Lower lobe of right lung (tissue), 2 donors: Measurements from ENCODE around the gene ELF1. TPM values are rescaled to one million over a fixed set of nuclear protein-coding genes. Genes with fewer than 3 reads are reported as not detected.

Experiments
- ATAC-seq, 2 donors: fragments of 200-7000 bp; cut with Tn5 transposase; one replicate each; pipeline ENCODE4 v1.9.1; 2020 to 2022; ENCODE audit warnings: mild to moderate bottlenecking in 2 of 2, moderate library complexity in 2 of 2
- DNase-seq: peaks from one replicate; pipeline ENCODE4 v3.0.0-alpha.2; 2020
- H3K27ac ChIP-seq: fragments of 200-600 bp; one replicate; pipeline ENCODE4 v1.8.0; 2022
- H3K27me3 ChIP-seq: fragments of 200-600 bp; one replicate; pipeline ENCODE4 v1.8.0; 2022; ENCODE audit warnings: low read depth
- H3K36me3 ChIP-seq: fragments of 200-600 bp; one replicate; pipeline ENCODE4 v1.8.0; 2022; ENCODE audit warnings: mild to moderate bottlenecking
- H3K4me1 ChIP-seq: fragments of 200-600 bp; one replicate; pipeline ENCODE4 v1.8.0; 2022
- H3K4me3 ChIP-seq: fragments of 200-600 bp; one replicate; pipeline ENCODE4 v1.8.0; 2022; ENCODE audit warnings: mild to moderate bottlenecking
- H3K9me3 ChIP-seq: fragments of 200-600 bp; one replicate; pipeline ENCODE4 v1.8.0; 2022
- intact Hi-C: fragments of 100-400 bp; cut with DNase I; formaldehyde crosslinking; loops from one replicate; pipeline ENCODE4 v1.11.0; 2022
- total RNA-seq: library from RNA; stranded (reverse); fragmentation: NEBNext Ultra II Directional; extraction: Animal tissue kit (Norgen Biotek cat#: 25700); gene quantifications from one replicate; pipeline ENCODE4 v1.2.1, GENCODE V29; 2021
- TF ChIP-seq, protein P1 (sequence below): fragments of 200-600 bp; IDR thresholded peaks from one replicate; pipeline ENCODE4 v1.8.0; 2022; ENCODE audit warnings: antibody characterized with exemption, mild to moderate bottlenecking
- donor health status: DM: no; HTN: yes; CAD: no; lungs with severe emphysema.

The ELF1 gene
- total RNA-seq, 1 donor from 2014 or later: 98.1 TPM

DNA sequence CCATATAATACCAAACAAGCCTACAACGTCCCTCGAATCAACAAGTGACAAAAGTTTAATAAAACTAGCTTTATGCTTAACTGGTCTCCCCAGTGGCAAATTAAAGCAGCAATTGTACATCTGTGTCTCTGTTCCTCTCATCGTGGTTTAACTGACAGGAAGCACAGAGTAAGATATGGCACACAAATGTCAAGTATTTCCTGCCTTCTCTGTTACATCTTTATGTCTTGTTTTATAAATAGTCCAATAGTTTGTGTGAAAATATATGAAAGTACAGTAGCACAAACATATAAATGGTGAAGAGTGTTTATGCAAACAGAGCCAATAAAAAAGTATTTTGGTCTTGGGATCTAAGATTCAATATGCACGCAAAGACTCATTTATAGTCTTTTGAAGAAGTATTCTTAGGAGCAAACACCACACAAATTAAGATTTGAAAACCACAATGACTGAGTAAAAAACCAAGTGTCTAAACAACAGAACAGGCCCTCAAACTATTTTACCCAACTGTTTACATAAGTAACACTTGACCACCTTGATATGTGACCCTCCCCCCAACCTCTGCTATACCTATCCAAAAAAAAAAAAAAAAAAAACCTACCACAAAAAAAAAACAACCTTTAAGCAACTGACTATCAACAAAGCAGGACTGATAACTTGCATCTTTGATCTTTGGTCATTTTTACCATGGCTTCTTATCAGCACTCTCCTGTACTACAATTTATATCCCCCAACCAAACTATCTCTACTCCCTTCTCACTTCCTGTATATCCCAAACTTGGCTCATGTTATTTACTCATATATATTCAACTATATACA lies 14.0 kb downstream of the ELF1 start:
- Histone ChIP-seq H3K27me3 (no peaks in the 10 kb centered on the region), H3K36me3 (no peaks in the 10 kb centered on the region), H3K4me3 (no peak overlapping the region), H3K27ac (peak overlapping the region; percentile 9), H3K9me3 (no peaks in the 10 kb centered on the region), H3K4me1 (peaks cover 61% of the 10 kb centered on the region)
- TF ChIP-seq, protein P1, sequence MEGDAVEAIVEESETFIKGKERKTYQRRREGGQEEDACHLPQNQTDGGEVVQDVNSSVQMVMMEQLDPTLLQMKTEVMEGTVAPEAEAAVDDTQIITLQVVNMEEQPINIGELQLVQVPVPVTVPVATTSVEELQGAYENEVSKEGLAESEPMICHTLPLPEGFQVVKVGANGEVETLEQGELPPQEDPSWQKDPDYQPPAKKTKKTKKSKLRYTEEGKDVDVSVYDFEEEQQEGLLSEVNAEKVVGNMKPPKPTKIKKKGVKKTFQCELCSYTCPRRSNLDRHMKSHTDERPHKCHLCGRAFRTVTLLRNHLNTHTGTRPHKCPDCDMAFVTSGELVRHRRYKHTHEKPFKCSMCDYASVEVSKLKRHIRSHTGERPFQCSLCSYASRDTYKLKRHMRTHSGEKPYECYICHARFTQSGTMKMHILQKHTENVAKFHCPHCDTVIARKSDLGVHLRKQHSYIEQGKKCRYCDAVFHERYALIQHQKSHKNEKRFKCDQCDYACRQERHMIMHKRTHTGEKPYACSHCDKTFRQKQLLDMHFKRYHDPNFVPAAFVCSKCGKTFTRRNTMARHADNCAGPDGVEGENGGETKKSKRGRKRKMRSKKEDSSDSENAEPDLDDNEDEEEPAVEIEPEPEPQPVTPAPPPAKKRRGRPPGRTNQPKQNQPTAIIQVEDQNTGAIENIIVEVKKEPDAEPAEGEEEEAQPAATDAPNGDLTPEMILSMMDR: no peak
- intact Hi-C loops: no loop called here
- ATAC-seq: peak; percentile 49 to 57
- no peak for DNase-seq

DNA sequence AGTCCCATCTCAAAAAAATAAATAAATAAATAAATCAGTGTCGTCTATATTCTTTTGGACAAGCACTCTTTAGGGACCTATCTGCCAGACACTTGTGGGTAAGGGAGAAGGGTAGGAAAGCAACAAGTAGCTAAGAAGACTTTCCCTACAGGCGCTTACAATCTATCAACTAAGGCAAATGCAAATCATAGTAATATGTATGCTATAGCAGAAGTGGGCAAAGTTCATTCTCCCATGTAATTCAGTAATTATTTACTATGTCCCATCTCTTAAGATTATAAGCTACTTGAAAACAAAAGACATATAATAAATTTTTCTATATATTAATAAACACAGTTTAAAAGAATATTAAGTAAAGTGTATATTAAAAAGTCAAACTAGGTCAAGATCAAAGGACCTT lies 16.5 kb downstream of the ELF1 start:
- H3K4me3 ChIP-seq: no peak overlapping the region
- H3K27me3 ChIP-seq: no peaks in the 10 kb centered on the region
- intact Hi-C loops: no loop called here
- H3K27ac ChIP-seq: no peak overlapping the region
- peaks cover 47% of the 10 kb centered on the region for H3K4me1 ChIP-seq
- H3K9me3 ChIP-seq: no peaks in the 10 kb centered on the region
- TF ChIP-seq, protein P1: no peak
- H3K36me3 ChIP-seq: no peaks in the 10 kb centered on the region
- DNase-seq (no peak), ATAC-seq (no peak)

DNA sequence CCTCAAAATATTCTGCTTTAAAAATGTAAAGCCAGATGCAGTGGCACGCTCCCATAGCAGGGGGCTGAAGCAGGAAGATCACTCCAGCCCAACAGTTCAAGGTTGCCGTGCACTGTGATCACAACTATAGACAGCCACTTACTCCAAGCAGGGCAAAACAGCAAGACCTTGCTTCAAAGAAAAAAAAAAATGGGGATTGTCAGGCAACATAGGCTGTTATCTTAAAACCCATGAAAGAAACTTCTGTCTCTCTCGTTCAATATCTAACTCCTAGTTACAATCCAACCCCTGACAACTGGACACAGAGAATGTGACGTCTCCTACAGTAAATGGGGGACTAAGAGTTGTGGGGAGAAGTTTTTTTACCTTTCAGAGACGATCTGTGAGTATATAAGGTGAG lies 17.4 kb downstream of the ELF1 start:
- TF ChIP-seq, protein P1: no peak
- no peak overlapping the region for H3K4me3 ChIP-seq
- no peaks in the 10 kb centered on the region for H3K36me3 ChIP-seq
- no peak overlapping the region for H3K27ac ChIP-seq
- ATAC-seq: no peak
- peaks cover 39% of the 10 kb centered on the region for H3K4me1 ChIP-seq
- no peaks in the 10 kb centered on the region for H3K9me3 ChIP-seq
- H3K27me3 ChIP-seq: no peaks in the 10 kb centered on the region
- intact Hi-C loops: no loop called here
- no peak for DNase-seq

DNA sequence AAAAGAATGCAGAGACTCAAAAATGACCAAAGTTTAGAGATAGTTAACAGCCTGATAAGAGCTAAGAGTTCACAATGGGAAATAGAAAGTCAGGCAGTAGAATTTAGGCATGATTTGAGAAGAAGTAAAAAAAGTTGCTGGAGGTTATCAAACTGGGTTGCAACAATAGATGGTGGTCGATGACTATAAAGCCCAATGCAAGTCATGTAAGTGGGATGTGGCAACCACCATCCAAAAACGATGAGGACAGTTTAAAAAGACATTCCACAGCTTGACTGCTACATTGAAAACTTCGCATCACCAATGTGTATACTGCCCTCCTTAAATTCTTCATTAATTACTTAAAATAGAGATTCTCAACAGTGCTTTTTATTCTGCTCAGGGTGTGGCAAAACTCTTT lies 19.7 kb downstream of the ELF1 start:
- Histone ChIP-seq H3K36me3 (no peaks in the 10 kb centered on the region), H3K9me3 (no peaks in the 10 kb centered on the region), H3K27ac (no peak overlapping the region), H3K27me3 (no peaks in the 10 kb centered on the region), H3K4me1 (peaks cover 39% of the 10 kb centered on the region), H3K4me3 (no peak overlapping the region)
- TF ChIP-seq, protein P1: no peak
- intact Hi-C loops: no loop called here
- ATAC-seq (no peak), DNase-seq (no peak)

DNA sequence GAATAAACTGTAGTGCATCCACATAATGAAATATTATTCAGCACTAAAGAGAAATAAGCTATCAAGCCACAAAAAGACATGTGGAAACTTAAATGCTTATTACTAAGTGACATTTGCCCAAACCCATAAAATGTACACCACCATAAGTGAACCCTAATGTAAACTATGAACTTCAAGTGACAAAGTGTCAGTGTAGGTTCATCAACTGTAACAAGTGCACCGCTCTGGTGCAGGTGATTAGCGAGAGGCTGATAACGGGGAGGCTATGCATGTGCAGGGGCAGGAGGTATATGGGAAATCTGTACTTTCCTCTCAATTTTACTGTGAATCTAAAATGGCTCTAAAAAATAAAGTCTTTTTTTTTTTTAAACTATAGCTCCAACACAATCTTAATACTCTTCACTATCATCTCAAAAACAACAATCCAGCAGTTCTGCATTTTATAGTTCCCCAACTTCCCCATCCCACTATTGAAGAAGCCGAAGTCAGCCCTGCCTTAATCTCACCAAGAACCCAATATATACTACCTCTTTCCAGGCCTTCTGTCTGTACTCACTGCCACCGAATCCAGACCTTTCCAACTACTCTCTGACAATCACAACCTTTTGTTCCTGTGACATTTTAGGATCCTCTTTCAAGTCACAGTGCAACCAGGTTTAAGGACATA lies 22.6 kb downstream of the ELF1 start:
- Histone ChIP-seq H3K36me3 (no peaks in the 10 kb centered on the region), H3K27ac (no peak overlapping the region), H3K9me3 (no peaks in the 10 kb centered on the region), H3K4me1 (peaks cover 43% of the 10 kb centered on the region), H3K27me3 (no peaks in the 10 kb centered on the region), H3K4me3 (no peak overlapping the region)
- DNase-seq (no peak), ATAC-seq (peak; percentile 16 to 51)
- intact Hi-C loops: no loop called here
- TF ChIP-seq, protein P1: no peak
